CD8-positive, alpha-beta memory T cell (primary cell): Measurements from ENCODE around the gene KRT86. TPM values are rescaled to one million over a fixed set of nuclear protein-coding genes. Genes with fewer than 3 reads are reported as not detected.
"Not testable (repeated sequence)": the region's sequence is repeated elsewhere in the genome, so short reads cannot be mapped to it uniquely, and the experiment has no call there.

Experiments used
- CTCF ChIA-PET: fragments of 350-600 bp; sonication (Branson Sonifier 250); formaldehyde crosslinking; loops from one replicate; lab custom pipeline; 2021; ENCODE audit warnings: antibody characterized with exemption; lab: Charles Lee
- POLR2A ChIA-PET: fragments of 350-600 bp; sonication (Branson Sonifier 250); formaldehyde crosslinking; loops from one replicate; lab custom pipeline; 2021; ENCODE audit warnings: antibody characterized with exemption; lab: Charles Lee
- DNase-seq, 5 donors: peaks; one replicate each; pipeline versions ENCODE4 v3.0.0 to v3.0.0-alpha.2; 2020 to 2022; ENCODE audit warnings: mixed read lengths in 1 of 5
- H3K27ac ChIP-seq: one replicate; pipeline ENCODE4 v1.7.0; 2013; ENCODE audit warnings: low read depth, mild to moderate bottlenecking, low read length, moderate library complexity
- H3K27me3 ChIP-seq: 2 replicates; pipeline ENCODE4 v1.7.0; 2013; ENCODE audit warnings: low read length, mild to moderate bottlenecking; ENCODE audit not compliant: insufficient read depth, poor library complexity, severe bottlenecking
- H3K36me3 ChIP-seq: 2 replicates; pipeline ENCODE4 v1.7.0; 2013; ENCODE audit warnings: mild to moderate bottlenecking, low read length, moderate library complexity; ENCODE audit not compliant: insufficient read depth
- H3K4me1 ChIP-seq: 2 replicates; pipeline ENCODE4 v1.7.0; 2013; ENCODE audit warnings: mild to moderate bottlenecking, low read length, moderate library complexity; ENCODE audit not compliant: insufficient read depth
- H3K4me3 ChIP-seq: 2 replicates; pipeline ENCODE4 v1.7.0; 2013; ENCODE audit warnings: mild to moderate bottlenecking, low read length
- H3K9me3 ChIP-seq: 2 replicates; pipeline ENCODE4 v1.7.0; 2013; ENCODE audit warnings: mild to moderate bottlenecking, low read length
- H3K27ac Mint-ChIP-seq, 8 donors: one replicate each; pipeline ENCODE4 v1.8.0; 2020 to 2021; ENCODE audit warnings: mixed read lengths in 8 of 8, mild to moderate bottlenecking in 6 of 8, inconsistent platforms in 3 of 8, moderate library complexity in 3 of 8
- H3K27me3 Mint-ChIP-seq, 2 donors: one replicate each; pipeline ENCODE4 v1.8.0; 2020 to 2021; ENCODE audit warnings: mixed read lengths in 2 of 2, mild to moderate bottlenecking in 1 of 2, moderate library complexity in 1 of 2
- H3K36me3 Mint-ChIP-seq, 3 donors: one replicate each; pipeline ENCODE4 v1.8.0; 2020 to 2021; ENCODE audit warnings: mixed read lengths in 3 of 3, inconsistent platforms in 1 of 3, mild to moderate bottlenecking in 1 of 3
- H3K4me1 Mint-ChIP-seq, 3 donors: one replicate each; pipeline ENCODE4 v1.8.0; 2020 to 2021; ENCODE audit warnings: mixed read lengths in 3 of 3, inconsistent platforms in 1 of 3, mild to moderate bottlenecking in 1 of 3
- H3K4me3 Mint-ChIP-seq, 7 donors: one replicate each; pipeline ENCODE4 v1.8.0; 2020 to 2021; ENCODE audit warnings: mixed read lengths in 7 of 7, mild to moderate bottlenecking in 6 of 7, moderate library complexity in 4 of 7, inconsistent platforms in 2 of 7
- H3K9me3 Mint-ChIP-seq, 5 donors: one replicate each; pipeline ENCODE4 v1.8.0; 2020 to 2022; ENCODE audit warnings: mixed read lengths in 5 of 5, mild to moderate bottlenecking in 3 of 5, moderate library complexity in 2 of 5, inconsistent platforms in 1 of 5
- polyA plus RNA-seq: library from polyadenylated mRNA; unstranded; fragments of 300-500 nt; fragmentation: Illumina TruSeq; gene quantifications from one replicate; pipeline ENCODE4 v1.2.3, GENCODE V29; 2021
- total RNA-seq, 2 experiments: library from RNA; stranded (reverse); gene quantifications; one replicate each; pipeline ENCODE4 v1.2.3, GENCODE V29; 2021

The KRT86 gene
- total and polyA plus RNA-seq, 3 experiments from 2014 or later = 0.31 TPM; not detected in 2

DNA sequence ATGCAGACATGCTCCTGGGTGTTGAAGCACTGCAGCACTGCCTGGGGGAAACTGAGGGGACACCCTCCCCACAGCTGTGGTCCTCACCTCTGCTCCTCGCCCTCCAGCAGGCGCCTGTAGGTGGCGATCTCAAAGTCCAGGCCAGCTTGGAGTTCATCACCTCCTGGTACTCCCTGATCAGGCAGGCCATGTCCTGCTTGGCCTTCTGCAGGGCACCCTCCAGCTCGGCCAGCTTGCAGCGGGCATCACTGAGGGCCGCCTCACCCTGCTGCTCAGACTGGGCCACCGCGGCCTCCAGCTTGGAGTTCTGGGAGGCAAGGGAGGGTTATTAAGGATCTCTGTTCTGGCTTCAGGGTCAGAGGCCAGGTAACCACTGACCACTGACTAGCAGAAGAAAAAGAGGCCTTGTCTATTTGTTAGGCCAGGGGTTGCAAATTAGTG is 22.2 kb upstream of the KRT86 start:
- H3K9me3 ChIP-seq, H3K36me3 ChIP-seq, POLR2A ChIA-PET, DNase-seq, H3K27me3 ChIP-seq, H3K27ac ChIP-seq, H3K4me1 ChIP-seq, H3K4me3 Mint-ChIP-seq, H3K9me3 Mint-ChIP-seq, H3K4me3 ChIP-seq, H3K36me3 Mint-ChIP-seq, H3K27ac Mint-ChIP-seq: not testable (repeated sequence)
- Mint-ChIP-seq H3K4me1 (peaks cover 4 to 20% (median 11%) of the 10 kb centered on the region in 3 donors), H3K27me3 (peaks cover 46 to 58% of the 10 kb centered on the region in 2 donors)
- CTCF ChIA-PET = interaction anchor here (1.0 to 1.3 kb wide), 2 partner anchors 14 to 15 kb away, joined by 3 read pairs; no protein-coding TSS in a partner anchor

DNA sequence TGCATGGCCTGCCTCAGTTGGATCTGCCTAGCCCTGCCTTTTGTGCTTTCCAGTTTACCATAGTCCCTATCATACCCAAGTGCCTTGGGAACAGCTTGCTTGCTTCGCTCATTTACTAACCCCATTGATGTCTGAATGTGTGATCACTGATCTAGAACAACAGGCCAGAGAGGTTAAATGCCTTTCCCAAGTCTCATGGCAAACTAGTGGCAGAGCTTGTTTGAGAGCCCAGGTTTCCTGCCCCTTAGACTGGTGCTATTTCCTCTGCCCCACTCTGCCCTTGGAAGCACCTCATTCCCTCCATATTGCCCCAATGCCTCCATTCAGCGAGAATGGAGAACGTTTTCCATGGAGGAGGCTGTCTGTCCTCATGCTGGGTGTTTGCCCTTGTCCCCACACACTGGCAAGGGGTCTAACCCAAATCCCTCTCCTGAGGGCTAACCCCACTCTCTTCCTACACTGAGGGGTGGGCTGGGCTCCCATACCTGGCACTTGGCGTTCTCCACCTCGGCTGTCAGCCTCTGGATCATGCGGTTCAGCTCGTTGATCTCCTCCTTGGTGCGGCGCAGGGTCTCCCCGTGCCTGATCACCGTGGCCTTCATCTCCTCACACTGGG is 21.6 kb upstream of the KRT86 start:
- POLR2A ChIA-PET = no interaction called here
- H3K9me3 Mint-ChIP-seq = no peaks in the 10 kb centered on the region
- no peaks in the 10 kb centered on the region for H3K36me3 ChIP-seq
- H3K27me3 ChIP-seq = peaks cover 3% of the 10 kb centered on the region
- CTCF ChIA-PET = interaction anchor here (1.3 kb wide), 1 partner anchor 14 kb away, joined by 3 read pairs; no protein-coding TSS in a partner anchor
- H3K4me1 Mint-ChIP-seq = peaks cover 4 to 20% (median 11%) of the 10 kb centered on the region in 3 donors
- H3K27ac ChIP-seq = no peak overlapping the region
- H3K4me1 ChIP-seq = no peaks in the 10 kb centered on the region
- DNase-seq = no peak
- H3K9me3 ChIP-seq = no peaks in the 10 kb centered on the region
- H3K4me3 ChIP-seq = no peak overlapping the region
- H3K36me3 Mint-ChIP-seq = no peaks in the 10 kb centered on the region
- no peak overlapping the region for H3K4me3 Mint-ChIP-seq
- H3K27me3 Mint-ChIP-seq = peaks cover 44 to 56% of the 10 kb centered on the region in 2 donors
- H3K27ac Mint-ChIP-seq = no peak overlapping the region

GRCh38 chr12:52253391-52254179 is 20.9 kb upstream of the KRT86 start:
- no peaks in the 10 kb centered on the region for H3K9me3 ChIP-seq
- H3K36me3 Mint-ChIP-seq = no peaks in the 10 kb centered on the region
- peaks cover 44 to 54% of the 10 kb centered on the region in 2 donors for H3K27me3 Mint-ChIP-seq
- no peak overlapping the region for H3K4me3 Mint-ChIP-seq
- no peaks in the 10 kb centered on the region for H3K4me1 ChIP-seq
- H3K27ac Mint-ChIP-seq = no peak overlapping the region
- no peaks in the 10 kb centered on the region for H3K36me3 ChIP-seq
- H3K4me1 Mint-ChIP-seq = peaks cover 4 to 20% (median 11%) of the 10 kb centered on the region in 3 donors
- ChIA-PET CTCF (no interaction called here), POLR2A (no interaction called here)
- no peaks in the 10 kb centered on the region for H3K9me3 Mint-ChIP-seq
- no peak for DNase-seq
- H3K27me3 ChIP-seq = peaks cover 3% of the 10 kb centered on the region
- H3K27ac ChIP-seq = no peak overlapping the region
- no peak overlapping the region for H3K4me3 ChIP-seq

GRCh38 chr12:52254180-52254964 is 20.1 kb upstream of the KRT86 start:
- Histone ChIP-seq H3K4me3 (no peak overlapping the region), H3K27ac (no peak overlapping the region), H3K9me3 (no peaks in the 10 kb centered on the region), H3K36me3 (no peaks in the 10 kb centered on the region), H3K4me1 (no peaks in the 10 kb centered on the region), H3K27me3 (peaks cover 3% of the 10 kb centered on the region)
- peaks cover 5 to 19% (median 14%) of the 10 kb centered on the region in 3 donors for H3K4me1 Mint-ChIP-seq
- H3K27ac Mint-ChIP-seq = no peak overlapping the region
- ChIA-PET CTCF (no interaction called here), POLR2A (no interaction called here)
- H3K27me3 Mint-ChIP-seq = peaks cover 47 to 54% of the 10 kb centered on the region in 2 donors
- H3K4me3 Mint-ChIP-seq = no peak overlapping the region
- no peak for DNase-seq
- no peaks in the 10 kb centered on the region for H3K9me3 Mint-ChIP-seq
- H3K36me3 Mint-ChIP-seq = no peaks in the 10 kb centered on the region

DNA sequence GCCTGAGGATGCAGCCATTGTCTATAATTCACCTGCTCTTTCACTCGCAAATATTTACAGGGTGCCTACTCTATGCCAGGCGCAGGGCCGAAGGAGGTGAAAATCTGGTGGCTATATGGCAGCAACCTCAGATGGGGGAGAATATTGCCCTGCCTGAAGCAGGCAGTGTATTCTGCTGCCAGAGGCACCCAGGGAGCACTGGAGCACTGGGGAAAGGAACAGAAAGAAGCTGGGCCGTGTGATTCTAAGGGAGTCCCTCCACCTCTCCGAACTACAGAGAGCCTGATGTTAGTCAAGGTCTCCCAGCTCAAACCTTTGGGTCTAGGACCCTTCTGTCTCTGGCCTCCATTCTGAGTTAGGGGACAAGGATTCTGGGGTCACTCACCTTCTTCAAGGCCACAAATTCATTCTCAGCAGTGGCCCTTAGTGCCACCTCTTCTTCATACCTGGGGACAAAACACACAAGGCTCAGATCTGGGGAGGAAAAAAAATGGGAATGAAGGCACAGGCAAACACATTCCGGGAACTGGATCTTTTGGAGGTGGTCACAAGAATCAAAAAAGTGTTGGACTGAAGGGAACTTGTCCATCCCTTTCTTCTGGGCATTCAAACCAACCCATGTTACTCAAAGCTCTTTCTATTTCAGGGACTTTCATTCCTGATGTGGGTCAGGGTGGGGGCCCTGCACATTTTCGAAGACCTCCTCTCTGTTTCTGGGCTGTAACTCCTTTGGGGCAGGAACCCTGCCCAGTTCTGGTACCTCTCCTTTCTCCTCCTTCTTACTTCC is 19.3 kb upstream of the KRT86 start:
- DNase-seq = no peak
- Histone ChIP-seq H3K4me3 (no peak overlapping the region), H3K4me1 (no peaks in the 10 kb centered on the region), H3K36me3 (no peaks in the 10 kb centered on the region), H3K9me3 (no peaks in the 10 kb centered on the region), H3K27me3 (no peaks in the 10 kb centered on the region), H3K27ac (no peak overlapping the region)
- ChIA-PET POLR2A (no interaction called here), CTCF (no interaction called here)
- H3K27ac Mint-ChIP-seq = no peak overlapping the region
- H3K36me3 Mint-ChIP-seq = no peaks in the 10 kb centered on the region
- H3K27me3 Mint-ChIP-seq = peaks cover 41 to 54% of the 10 kb centered on the region in 2 donors
- H3K9me3 Mint-ChIP-seq = no peaks in the 10 kb centered on the region
- H3K4me3 Mint-ChIP-seq = no peak overlapping the region
- H3K4me1 Mint-ChIP-seq = peaks cover 5 to 16% (median 15%) of the 10 kb centered on the region in 3 donors

- no peaks in the 10 kb centered on the region for H3K36me3 Mint-ChIP-seq
- H3K36me3 ChIP-seq = no peaks in the 10 kb centered on the region
- no peaks in the 10 kb centered on the region for H3K4me1 ChIP-seq
- peaks cover 5 to 24% (median 19%) of the 10 kb centered on the region in 3 donors for H3K4me1 Mint-ChIP-seq
- H3K4me3 ChIP-seq = no peak overlapping the region
- no peaks in the 10 kb centered on the region for H3K27me3 ChIP-seq
- H3K27me3 Mint-ChIP-seq = peaks cover 39 to 59% of the 10 kb centered on the region in 2 donors
- H3K4me3 Mint-ChIP-seq = no peak overlapping the region
- ChIA-PET CTCF (interaction anchor here (1.0 kb wide), 1 partner anchor 23 kb away, joined by 4 read pairs; no protein-coding TSS in a partner anchor), POLR2A (no interaction called here)
- H3K9me3 ChIP-seq = no peaks in the 10 kb centered on the region
- H3K9me3 Mint-ChIP-seq = no peaks in the 10 kb centered on the region
- H3K27ac ChIP-seq = no peak overlapping the region
- DNase-seq = no peak
- peak overlapping the region in 1 of 8 donors; percentile 32 for H3K27ac Mint-ChIP-seq
Observed at GRCh38 chr12:52255926-52256583, 18.4 kb upstream of the KRT86 start.

DNA sequence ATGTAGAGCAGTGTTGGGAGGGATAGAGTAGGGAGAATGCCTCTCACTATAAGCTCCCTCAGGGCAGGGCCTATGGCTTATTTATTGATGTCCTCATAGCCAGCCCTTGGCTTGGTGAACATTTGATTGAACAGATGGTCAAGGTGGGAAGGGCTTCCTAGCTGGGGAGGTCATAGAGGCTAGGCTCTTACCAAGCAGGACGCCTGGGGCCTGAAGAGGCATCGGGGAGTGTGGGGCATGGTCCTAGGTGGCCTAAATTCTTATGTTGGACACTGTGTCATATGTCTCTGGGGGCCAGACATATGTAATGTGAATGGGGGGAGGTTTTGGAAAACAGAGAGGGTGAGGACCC is 17.9 kb upstream of the KRT86 start:
- no peak for DNase-seq
- no peaks in the 10 kb centered on the region for H3K9me3 Mint-ChIP-seq
- peaks cover 5 to 19% (median 14%) of the 10 kb centered on the region in 3 donors for H3K4me1 Mint-ChIP-seq
- H3K27me3 Mint-ChIP-seq = peaks cover 39 to 61% of the 10 kb centered on the region in 2 donors
- H3K27ac Mint-ChIP-seq = peak overlapping the region in 1 of 8 donors; percentile 32
- Histone ChIP-seq H3K9me3 (no peaks in the 10 kb centered on the region), H3K36me3 (no peaks in the 10 kb centered on the region), H3K27ac (no peak overlapping the region), H3K4me1 (no peaks in the 10 kb centered on the region), H3K27me3 (no peaks in the 10 kb centered on the region), H3K4me3 (no peak overlapping the region)
- ChIA-PET POLR2A (no interaction called here), CTCF (interaction anchor here (1.0 kb wide), 1 partner anchor 23 kb away, joined by 4 read pairs; no protein-coding TSS in a partner anchor)
- H3K36me3 Mint-ChIP-seq = no peaks in the 10 kb centered on the region
- no peak overlapping the region for H3K4me3 Mint-ChIP-seq
